HCT116 (cell line): Measurements from ENCODE around the gene EYA4. TPM values are rescaled to one million over a fixed set of nuclear protein-coding genes. Genes with fewer than 3 reads are reported as not detected.

ENCODE experiments used
- ATAC-seq: fragments of 200-7000 bp; cut with Tn5 transposase; 2 replicates; pipeline ENCODE4 v1.9.1; 2020; ENCODE audit warnings: mild to moderate bottlenecking, moderate library complexity
- BruUV-seq: library from RNA; stranded (reverse); fragments of 400-500 nt; replicated peaks from 2 replicates; lab custom pipeline; 2021; lab: Mats Ljungman, UMichigan
- CTCF ChIA-PET: fragments of 300-600 bp; sonication (Branson Sonifier 250); formaldehyde crosslinking; loops from one replicate; lab custom pipeline; 2021; ENCODE audit warnings: antibody characterized with exemption; lab: Charles Lee
- POLR2A ChIA-PET: fragments of 300-600, 350-600 bp; sonication (Branson Sonifier 250); formaldehyde crosslinking; loops from one replicate; lab custom pipeline; 2021; ENCODE audit warnings: antibody characterized with exemption; lab: Charles Lee
- RAD21 ChIA-PET, 2 experiments: fragments of 300-600 bp; sonication (Branson Sonifier 250); formaldehyde crosslinking; loops; one replicate each; lab custom pipeline; 2023; ENCODE audit warnings: low total read pairs in 2 of 2; ENCODE audit not compliant: uncharacterized antibody in 2 of 2, unreplicated experiment in 2 of 2, low non-redundant PET in 1 of 2; lab: Charles Lee
- DNase-seq: peaks from one replicate; pipeline ENCODE4 v3.0.0-alpha.2; 2010; ENCODE audit warnings: low read depth, low spot score
- H2AFZ ChIP-seq: fragments of 200-600 bp; shearing (Covaris generic), sonication (generic); 2 replicates; pipeline ENCODE4 v1.6.1; 2017; ENCODE audit warnings: low read depth, mixed run types, mixed read lengths, antibody characterized with exemption, low read length; ENCODE audit not compliant: poor library complexity, severe bottlenecking
- H3K27ac ChIP-seq: 2 replicates; pipeline ENCODE4 v1.5.1; 2012; ENCODE audit warnings: low read depth, low read length
- H3K27me3 ChIP-seq: fragments of 200-600 bp; sonication (generic); 2 replicates; pipeline ENCODE4 v1.6.1; 2016; ENCODE audit warnings: mixed run types, low read length, mixed read lengths; ENCODE audit not compliant: insufficient read depth
- H3K36me3 ChIP-seq, 2 experiments: fragments of 200-500 bp in 1 of 2; fragments of 200-600 bp in 1 of 2; sonication (Bioruptor generic) in 1 of 2; sonication (generic) in 1 of 2; 2 replicates each; pipeline versions ENCODE4 v1.5.1 to v1.6.1; 2014 to 2016; ENCODE audit warnings: low read length in 2 of 2, inconsistent platforms in 1 of 2, mixed read lengths in 1 of 2, mixed run types in 1 of 2; ENCODE audit not compliant: insufficient read depth in 2 of 2, control insufficient read depth in 1 of 2
- H3K4me1 ChIP-seq, 2 experiments: fragments of 200-600 bp in 1 of 2; sonication (generic) in 1 of 2; 2 replicates each; pipeline versions ENCODE4 v1.5.1 to v1.6.1; 2012 to 2017; ENCODE audit warnings: low read length in 2 of 2, inconsistent platforms in 1 of 2, mild to moderate bottlenecking in 1 of 2, mixed read lengths in 1 of 2, mixed run types in 1 of 2, moderate library complexity in 1 of 2; ENCODE audit not compliant: insufficient read depth in 2 of 2, control insufficient read depth in 1 of 2
- H3K4me2 ChIP-seq: fragments of 200-600 bp; sonication (generic); 2 replicates; pipeline ENCODE4 v1.6.1; 2017; ENCODE audit warnings: mixed run types, low read length, mixed read lengths
- H3K4me3 ChIP-seq, 2 experiments: fragments of 200-600 bp in 1 of 2; sonication (generic) in 1 of 2; replicated peaks in 1 of 2; 2 replicates each; pipeline ENCODE4 v1.5.1; 2011 to 2016; ENCODE audit warnings: low read length in 2 of 2, control low read depth in 1 of 2, low read depth in 1 of 2, mild to moderate bottlenecking in 1 of 2, mixed read lengths in 1 of 2, mixed run types in 1 of 2
- H3K79me2 ChIP-seq: fragments of 200-600 bp; sonication (generic); 2 replicates; pipeline ENCODE4 v1.6.1; 2017; ENCODE audit warnings: mild to moderate bottlenecking, mixed run types, low read length, moderate library complexity, mixed read lengths; ENCODE audit not compliant: insufficient read depth
- H3K9ac ChIP-seq: fragments of 200-600 bp; sonication (generic); 2 replicates; pipeline ENCODE4 v1.6.1; 2016; ENCODE audit warnings: low read length, mixed read lengths
- H3K9me2 ChIP-seq: fragments of 200-600 bp; sonication (generic), shearing (Covaris generic); 2 replicates; pipeline ENCODE4 v1.6.1; 2017; ENCODE audit warnings: mixed run types, mild to moderate bottlenecking, moderate library complexity; ENCODE audit not compliant: insufficient read depth
- H3K9me3 ChIP-seq, 2 experiments: fragments of 200-500 bp in 1 of 2; fragments of 200-600 bp in 1 of 2; sonication (Bioruptor generic) in 1 of 2; sonication (generic) in 1 of 2; 2 replicates each; pipeline ENCODE4 v1.6.1; 2014 to 2017; ENCODE audit warnings: low read length in 2 of 2, mixed read lengths in 2 of 2, inconsistent platforms in 1 of 2, low read depth in 1 of 2, mild to moderate bottlenecking in 1 of 2, mixed run types in 1 of 2, moderate library complexity in 1 of 2; ENCODE audit not compliant: control insufficient read depth in 1 of 2, insufficient read depth in 1 of 2
- H4K20me1 ChIP-seq: fragments of 200-600 bp; sonication (generic), shearing (Covaris generic); 2 replicates; pipeline ENCODE4 v1.6.1; 2017; ENCODE audit warnings: mixed run types, mild to moderate bottlenecking, moderate library complexity; ENCODE audit not compliant: insufficient read depth
- ATF3 ChIP-seq: IDR thresholded peaks from 2 replicates; pipeline ENCODE4 v1.6.1; 2012
- CBX3 ChIP-seq: IDR thresholded peaks from 2 replicates; pipeline ENCODE4 v1.6.1; 2012; ENCODE audit warnings: low read depth
- CEBPB ChIP-seq: IDR thresholded peaks from 2 replicates; pipeline ENCODE4 v1.6.1; 2012; ENCODE audit warnings: low read depth
- EGR1 ChIP-seq: IDR thresholded peaks from 2 replicates; pipeline ENCODE4 v1.6.1; 2012; ENCODE audit warnings: low read depth
- ELF1 ChIP-seq: IDR thresholded peaks from 2 replicates; pipeline ENCODE4 v1.6.1; 2012; ENCODE audit warnings: low read depth, borderline replicate concordance
- EZH2 ChIP-seq: fragments of 200-600 bp; sonication (generic); IDR thresholded peaks from 2 replicates; pipeline ENCODE4 v1.6.1; 2017; ENCODE audit warnings: antibody characterized with exemption, mixed run types
- EZH2phosphoT487 ChIP-seq: fragments of 200-600 bp; IDR thresholded peaks from 2 replicates; pipeline ENCODE4 v1.6.1; 2018; ENCODE audit warnings: antibody characterized with exemption, borderline replicate concordance
- POLR2A ChIP-seq: IDR thresholded peaks from 2 replicates; pipeline ENCODE4 v1.7.0; 2011; ENCODE audit warnings: borderline replicate concordance; ENCODE audit not compliant: insufficient read depth, insufficient read length; ENCODE audit errors: extremely low read depth
- POLR2AphosphoS5 ChIP-seq: IDR thresholded peaks from 2 replicates; pipeline ENCODE4 v1.6.1; 2011; ENCODE audit warnings: mild to moderate bottlenecking, low read depth, low read length, moderate library complexity
- RAD21 ChIP-seq: IDR thresholded peaks from 2 replicates; pipeline ENCODE4 v1.6.1; 2012; ENCODE audit warnings: low read depth, mild to moderate bottlenecking
- REST ChIP-seq: IDR thresholded peaks from 2 replicates; pipeline ENCODE4 v1.6.1; 2012; ENCODE audit warnings: low read depth
- SIN3A ChIP-seq: IDR thresholded peaks from 2 replicates; pipeline ENCODE4 v1.6.1; 2012; ENCODE audit warnings: low read depth
- SP1 ChIP-seq: IDR thresholded peaks from 2 replicates; pipeline ENCODE4 v1.6.1; 2012; ENCODE audit warnings: low read depth
- TCF7L2 ChIP-seq: IDR thresholded peaks from 2 replicates; pipeline ENCODE4 v1.7.0; 2011; ENCODE audit warnings: borderline replicate concordance, inconsistent platforms; ENCODE audit not compliant: insufficient read depth, insufficient read length; ENCODE audit errors: extremely low read depth
- YY1 ChIP-seq: IDR thresholded peaks from 2 replicates; pipeline ENCODE4 v1.6.1; 2011; ENCODE audit warnings: low read length, low read depth, moderate library complexity, mild to moderate bottlenecking; ENCODE audit not compliant: insufficient replicate concordance; ENCODE audit errors: extremely low read depth
- ZBTB33 ChIP-seq: IDR thresholded peaks from 2 replicates; pipeline ENCODE4 v1.6.1; 2011; ENCODE audit warnings: mild to moderate bottlenecking, low read length, moderate library complexity; ENCODE audit not compliant: insufficient replicate concordance; ENCODE audit errors: extremely low read depth
- intact Hi-C: fragments of 100-400 bp; cut with micrococcal nuclease; formaldehyde crosslinking; loops from 2 replicates; pipeline ENCODE4 v1.10.0; 2022
- total RNA-seq: library from RNA; stranded (reverse); gene quantifications from one replicate; pipeline ENCODE4 v1.2.1, GENCODE V29; 2021; ENCODE audit not compliant: unreplicated experiment
- TF ChIP-seq, protein P1 (sequence below): IDR thresholded peaks from 2 replicates; pipeline ENCODE4 v1.6.1; 2012

The EYA4 gene
- total RNA-seq, 1 experiment from 2014 or later = not detected

GRCh38 chr6:133268621-133269020 lies 27.5 kb downstream of the EYA4 start:
- Histone ChIP-seq H3K27ac (no peak overlapping the region), H3K4me1 (no peaks in the 10 kb centered on the region), H2AFZ (no peak overlapping the region), H3K4me2 (no peak overlapping the region), H4K20me1 (no peaks in the 10 kb centered on the region), H3K36me3 (no peaks in the 10 kb centered on the region), H3K79me2 (no peaks in the 10 kb centered on the region), H3K9me2 (no peaks in the 10 kb centered on the region), H3K9me3 (no peaks in the 10 kb centered on the region), H3K4me3 (no peak overlapping the region), H3K9ac (no peak overlapping the region), H3K27me3 (0 out of 2 replicates have a peak, but pooled peaks cover 4% of the 10 kb centered on the region)
- BruUV-seq = no TSS peak
- POLR2A ChIA-PET = no interaction called here
- DNase-seq (no peak), ATAC-seq (no peak)
- intact Hi-C loops = no loop called here
- RAD21 ChIA-PET = no interaction called here
- CTCF ChIA-PET = no interaction called here
- no peak for TF ChIP-seq SIN3A
- TF ChIP-seq ELF1 = no peak
- TF ChIP-seq REST = no peak

DNA sequence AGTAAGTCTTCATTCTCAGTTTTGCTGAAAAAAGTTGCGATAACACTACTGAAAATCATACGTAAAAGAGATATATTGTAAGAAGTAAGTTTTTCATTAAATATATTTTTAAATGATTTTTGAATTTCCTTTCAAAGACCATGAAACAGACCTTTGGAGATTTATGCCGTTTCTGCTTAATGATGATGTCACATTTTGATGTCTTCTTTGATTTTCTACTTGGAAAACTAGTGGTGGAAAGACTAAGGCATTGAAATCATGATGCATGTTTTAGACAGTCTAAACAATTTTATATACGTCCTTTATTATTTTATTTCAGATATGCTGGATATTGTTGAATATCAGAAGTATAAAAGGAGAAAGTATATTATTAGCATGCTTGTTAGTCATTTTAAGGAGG lies 33.7 kb downstream of the EYA4 start:
- Histone ChIP-seq H3K27ac (no peak overlapping the region), H3K79me2 (no peaks in the 10 kb centered on the region), H3K9me3 (no peaks in the 10 kb centered on the region), H3K27me3 (no peaks in the 10 kb centered on the region; the same call in 1 of the 2 replicates), H3K4me3 (no peak overlapping the region), H3K36me3 (no peaks in the 10 kb centered on the region), H3K9ac (no peak overlapping the region), H3K9me2 (no peaks in the 10 kb centered on the region), H3K4me2 (no peak overlapping the region), H2AFZ (no peak overlapping the region), H3K4me1 (no peaks in the 10 kb centered on the region), H4K20me1 (no peaks in the 10 kb centered on the region)
- intact Hi-C loops = no loop called here
- BruUV-seq = no TSS peak
- POLR2A ChIA-PET = no interaction called here
- no peak for ATAC-seq
- RAD21 ChIA-PET = no interaction called here
- DNase-seq = no peak
- CTCF ChIA-PET = no interaction called here
- TF ChIP-seq TCF7L2 (no peak), EZH2phosphoT487 (no peak), ZBTB33 (no peak), CEBPB (no peak), SP1 (no peak), RAD21 (no peak), EGR1 (no peak), POLR2AphosphoS5 (no peak), POLR2A (no peak), CBX3 (no peak), ATF3 (no peak), EZH2 (no peak), YY1 (no peak)
- TF ChIP-seq, protein P1, sequence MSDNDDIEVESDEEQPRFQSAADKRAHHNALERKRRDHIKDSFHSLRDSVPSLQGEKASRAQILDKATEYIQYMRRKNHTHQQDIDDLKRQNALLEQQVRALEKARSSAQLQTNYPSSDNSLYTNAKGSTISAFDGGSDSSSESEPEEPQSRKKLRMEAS = no peak
